Mucosa of descending colon (tissue), 3 donors: ENCODE data around the gene CPA4. TPM values are rescaled to one million over a fixed set of nuclear protein-coding genes. Genes with fewer than 3 reads are reported as not detected.

ENCODE experiments used
- ATAC-seq: fragments of 200-7000 bp; cut with Tn5 transposase; one replicate; pipeline ENCODE4 v1.9.1; 2020; ENCODE audit warnings: mild to moderate bottlenecking, moderate library complexity
- DNase-seq, 3 donors: peaks; one replicate each; pipeline ENCODE4 v3.0.0-alpha.2; 2020
- H3K36me3 ChIP-seq: fragments of 200-600 bp; one replicate; pipeline ENCODE4 v1.8.0; 2021; ENCODE audit warnings: low read depth, mild to moderate bottlenecking
- H3K4me1 ChIP-seq: fragments of 200-600 bp; one replicate; pipeline ENCODE4 v1.8.0; 2021; ENCODE audit warnings: low read depth, mild to moderate bottlenecking
- H3K4me3 ChIP-seq: fragments of 200-600 bp; one replicate; pipeline ENCODE4 v1.8.0; 2021; ENCODE audit warnings: mild to moderate bottlenecking
- H3K9me3 ChIP-seq: fragments of 200-600 bp; one replicate; pipeline ENCODE4 v1.8.0; 2021; ENCODE audit warnings: mild to moderate bottlenecking
- intact Hi-C, 2 donors: fragments of 100-400 bp; cut with DNase I in 1 of 2; cut with micrococcal nuclease in 1 of 2; formaldehyde crosslinking; loops; one replicate each; pipeline versions ENCODE4 v1.11.0 to v1.11.1; 2022; cut with DNase I, micrococcal nuclease
- total RNA-seq, 3 donors: library from RNA; stranded (reverse); fragmentation: NEBNext Ultra II Directional in 2 of 3; extraction: Animal tissue kit (Norgen Biotek cat#: 25700) in 2 of 3; gene quantifications; one replicate each; pipeline versions ENCODE4 v1.2.1 to v1.2.4, GENCODE V29; 2021 to 2023
- TF ChIP-seq, protein P1 (sequence below): fragments of 200-600 bp; IDR thresholded peaks from one replicate; pipeline ENCODE4 v1.8.0; 2022; ENCODE audit warnings: antibody characterized with exemption, mild to moderate bottlenecking
- donor health status: DM: no; HTN: no; CAD: no; lungs with moderate emphysema.
- donor health status: DM: no; HTN: no; CAD: no.
- donor health status: DM: no; HTN: yes; CAD: no.

CPA4 gene
- total RNA-seq, 3 donors from 2014 or later: not detected

DNA sequence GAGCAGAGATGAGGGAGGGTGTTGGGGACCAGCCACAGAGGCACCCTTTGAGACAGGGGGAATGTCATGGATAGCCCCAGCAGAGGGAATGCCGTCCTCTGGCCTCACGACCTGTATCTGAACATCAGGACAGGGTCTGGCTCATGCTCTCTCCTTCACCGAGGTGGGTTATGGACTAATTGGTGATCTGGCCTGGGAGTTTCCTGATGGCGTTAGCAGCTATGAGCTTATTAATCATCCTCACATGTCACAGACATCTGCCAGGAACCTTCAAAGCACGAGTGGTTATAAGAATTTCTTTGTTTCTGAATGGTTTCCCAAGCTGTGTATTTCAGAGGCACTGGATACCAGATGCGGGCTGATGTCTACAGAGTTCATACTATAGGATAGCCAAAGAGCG is 6.9 kb downstream of the CPA4 start:
- no peak for DNase-seq
- no peaks in the 10 kb centered on the region for H3K36me3 ChIP-seq
- H3K4me1 ChIP-seq: no peaks in the 10 kb centered on the region
- ATAC-seq: no peak
- no peak overlapping the region for H3K4me3 ChIP-seq
- intact Hi-C loops: no loop called here
- H3K9me3 ChIP-seq: no peaks in the 10 kb centered on the region
- TF ChIP-seq, protein P1, sequence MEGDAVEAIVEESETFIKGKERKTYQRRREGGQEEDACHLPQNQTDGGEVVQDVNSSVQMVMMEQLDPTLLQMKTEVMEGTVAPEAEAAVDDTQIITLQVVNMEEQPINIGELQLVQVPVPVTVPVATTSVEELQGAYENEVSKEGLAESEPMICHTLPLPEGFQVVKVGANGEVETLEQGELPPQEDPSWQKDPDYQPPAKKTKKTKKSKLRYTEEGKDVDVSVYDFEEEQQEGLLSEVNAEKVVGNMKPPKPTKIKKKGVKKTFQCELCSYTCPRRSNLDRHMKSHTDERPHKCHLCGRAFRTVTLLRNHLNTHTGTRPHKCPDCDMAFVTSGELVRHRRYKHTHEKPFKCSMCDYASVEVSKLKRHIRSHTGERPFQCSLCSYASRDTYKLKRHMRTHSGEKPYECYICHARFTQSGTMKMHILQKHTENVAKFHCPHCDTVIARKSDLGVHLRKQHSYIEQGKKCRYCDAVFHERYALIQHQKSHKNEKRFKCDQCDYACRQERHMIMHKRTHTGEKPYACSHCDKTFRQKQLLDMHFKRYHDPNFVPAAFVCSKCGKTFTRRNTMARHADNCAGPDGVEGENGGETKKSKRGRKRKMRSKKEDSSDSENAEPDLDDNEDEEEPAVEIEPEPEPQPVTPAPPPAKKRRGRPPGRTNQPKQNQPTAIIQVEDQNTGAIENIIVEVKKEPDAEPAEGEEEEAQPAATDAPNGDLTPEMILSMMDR: no peak

DNA sequence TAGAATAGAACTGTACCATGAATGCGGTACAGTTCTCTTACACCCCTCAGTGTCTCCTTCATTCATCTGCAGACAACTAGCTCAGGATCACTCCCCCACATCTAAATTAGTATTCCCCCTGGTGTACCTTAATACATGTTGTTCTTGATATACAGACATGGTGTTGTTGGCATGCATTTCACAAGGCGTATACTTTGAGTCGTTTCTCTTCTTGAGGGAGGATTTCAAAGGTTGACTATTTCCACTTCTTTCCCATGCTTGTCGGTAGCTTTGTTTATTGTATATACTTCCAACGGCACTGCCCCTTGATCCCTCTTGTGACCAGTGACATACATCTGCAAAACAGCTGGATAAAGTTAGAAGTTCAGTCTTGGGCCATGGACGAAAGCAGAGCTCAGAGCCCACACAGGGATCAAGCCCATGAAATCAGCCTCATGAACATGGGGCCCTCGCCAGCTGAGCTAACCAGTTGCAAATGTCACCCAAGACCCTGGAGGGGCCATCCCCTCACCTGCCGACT is 8.6 kb downstream of the CPA4 start:
- Histone ChIP-seq H3K4me3 (no peak overlapping the region), H3K36me3 (no peaks in the 10 kb centered on the region), H3K4me1 (no peaks in the 10 kb centered on the region), H3K9me3 (no peaks in the 10 kb centered on the region)
- ATAC-seq (no peak), DNase-seq (no peak)
- intact Hi-C loops: no loop called here
- TF ChIP-seq, protein P1: no peak

DNA sequence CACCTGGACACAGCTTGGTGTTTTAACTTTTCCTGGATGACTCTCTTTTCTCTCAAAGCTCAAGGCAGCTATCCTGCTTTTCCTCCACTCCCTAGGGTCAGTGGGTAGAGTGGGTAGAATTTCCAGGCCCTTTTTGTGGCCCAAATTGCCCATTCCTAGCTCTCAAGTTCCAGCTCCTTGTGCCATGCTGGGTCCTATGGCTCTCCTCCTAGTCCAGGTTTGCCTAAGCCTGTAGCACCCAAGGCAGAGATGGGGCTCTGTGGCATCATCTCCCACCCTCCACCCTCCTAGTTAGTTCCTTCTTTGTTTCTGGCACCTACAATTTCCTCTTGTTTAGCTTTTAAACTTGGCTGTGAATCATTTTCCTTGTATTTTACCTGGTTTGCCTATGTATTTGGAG is 9.7 kb downstream of the CPA4 start:
- Histone ChIP-seq H3K4me3 (no peak overlapping the region), H3K4me1 (no peaks in the 10 kb centered on the region), H3K36me3 (no peaks in the 10 kb centered on the region), H3K9me3 (no peaks in the 10 kb centered on the region)
- intact Hi-C loops: no loop called here
- DNase-seq: no peak
- TF ChIP-seq, protein P1: no peak
- no peak for ATAC-seq

- TF ChIP-seq, protein P1: no peak
- H3K4me3 ChIP-seq: no peak overlapping the region
- ATAC-seq (no peak), DNase-seq (no peak)
- no peaks in the 10 kb centered on the region for H3K9me3 ChIP-seq
- intact Hi-C loops: no loop called here
- H3K4me1 ChIP-seq: no peaks in the 10 kb centered on the region
- no peaks in the 10 kb centered on the region for H3K36me3 ChIP-seq
Measured at GRCh38 chr7:130303127-130303526, 10.2 kb downstream of the CPA4 start.

GRCh38 chr7:130303551-130303950 is 10.6 kb downstream of the CPA4 start:
- Histone ChIP-seq H3K4me3 (no peak overlapping the region), H3K9me3 (no peaks in the 10 kb centered on the region), H3K36me3 (no peaks in the 10 kb centered on the region), H3K4me1 (no peaks in the 10 kb centered on the region)
- intact Hi-C loops: no loop called here
- TF ChIP-seq, protein P1: no peak
- DNase-seq: no peak
- no peak for ATAC-seq

DNA sequence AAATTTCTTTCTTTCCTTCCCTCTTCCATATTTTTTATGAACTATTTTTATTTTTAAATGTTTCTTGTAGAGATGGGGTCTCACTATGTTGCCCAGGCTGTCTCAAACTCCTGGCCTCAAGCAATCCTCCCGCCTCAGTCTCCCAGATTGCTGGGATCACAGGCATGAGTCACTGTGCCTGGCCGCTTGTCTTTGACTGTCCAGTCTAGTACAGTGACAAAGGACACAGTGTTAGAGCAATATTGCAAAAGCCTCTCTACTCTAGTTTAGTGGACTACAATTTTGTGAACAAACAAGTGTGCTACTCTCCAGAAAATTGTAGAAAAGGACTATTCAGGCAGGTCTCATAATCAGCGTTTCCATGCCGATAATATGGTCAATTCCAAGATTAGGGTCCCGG is 11.0 kb downstream of the CPA4 start:
- Histone ChIP-seq H3K9me3 (no peaks in the 10 kb centered on the region), H3K4me1 (no peaks in the 10 kb centered on the region), H3K36me3 (no peaks in the 10 kb centered on the region), H3K4me3 (no peak overlapping the region)
- ATAC-seq (no peak), DNase-seq (no peak)
- TF ChIP-seq, protein P1: no peak
- intact Hi-C loops: no loop called here
